ENCODE measurements around the gene CHCHD10. TPM values are rescaled to one million over a fixed set of nuclear protein-coding genes. Genes with fewer than 3 reads are reported as not detected.

CHCHD10 gene
- total RNA-seq = 10 to 100 TPM; 26.7 to 46.4 (median 32.2) TPM

DNA sequence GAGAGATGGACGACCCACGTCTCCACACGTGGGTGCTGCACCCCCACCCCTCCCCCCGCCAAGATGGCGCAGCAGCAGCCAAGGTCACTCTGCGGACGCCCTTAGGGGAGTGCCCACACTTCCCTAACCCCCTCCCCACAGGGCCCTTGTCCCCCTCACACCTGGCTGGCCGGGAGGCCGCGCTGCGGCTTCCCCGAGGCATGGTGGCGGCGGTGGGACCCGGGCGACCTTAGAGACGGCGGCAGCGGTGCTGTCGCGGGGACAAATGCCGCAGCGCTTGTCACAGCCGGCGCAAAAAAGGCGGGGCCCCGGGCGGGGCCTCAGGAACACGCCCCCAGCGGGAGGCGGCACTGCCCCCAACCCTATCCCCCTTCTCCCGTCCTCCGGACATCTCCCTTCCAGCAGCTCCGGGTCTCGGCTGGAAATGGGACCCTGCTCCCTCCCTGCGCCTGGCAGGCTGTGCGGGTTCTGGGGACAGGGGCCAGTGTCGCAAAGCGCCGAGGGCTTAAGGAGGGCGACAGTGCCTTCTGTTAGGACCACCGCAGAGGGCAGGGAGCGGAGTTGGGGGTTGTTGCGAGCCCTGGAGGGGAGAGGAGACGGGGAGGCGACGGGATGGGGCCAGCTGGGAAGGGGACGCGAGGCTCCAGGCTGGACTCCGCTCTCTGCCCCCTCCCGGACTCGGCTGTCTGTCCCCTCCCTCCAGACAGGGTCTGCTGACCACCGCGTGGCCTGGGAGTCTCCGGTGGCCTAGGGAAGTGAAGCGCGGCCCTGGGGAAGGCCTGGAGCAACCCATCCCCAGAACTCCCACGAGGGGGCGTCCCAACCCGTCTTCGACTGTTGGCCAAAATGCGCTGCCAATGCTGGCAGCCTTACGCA lies at the start of gene CHCHD10:
CHCHD10 (minus strand) TSS at position 300 of the 876 bp plus-strand sequence; CDS start at position 202, 98 bp downstream.
- Histone ChIP-seq H3K4me1 (peaks cover 59% of the 10 kb centered on the region), H3K27me3 (no peaks in the 10 kb centered on the region), H3K4me3 (peak within 1 kb of the TSS; percentile 74), H3K27ac (peak within 1 kb of the TSS; percentile 86), H3K9me3 (no peaks in the 10 kb centered on the region), H3K36me3 (peaks cover 2% of the 10 kb centered on the region)
- TF ChIP-seq CTCF (IDR thresholded peaks at IDR 0.05) (peak; percentile 49 to 81), POLR2AphosphoS5 (IDR thresholded peaks at IDR 0.05) (peak in 1 of 3 donors; percentile 61), EP300 (IDR thresholded peaks at IDR 0.05) (no peak), POLR2A (IDR thresholded peaks at IDR 0.05) (peak in 1 of 2 donors; percentile 50)
- peak; percentile 89 to 90 for DNase-seq (ENCODE audit: low spot score in 2 of 2)
- 13% methylated on average over 6 of the region's 63 CpGs for WGBS

- peaks cover 6% of the 10 kb centered on the region for H3K4me1 ChIP-seq
- H3K4me3 ChIP-seq = no peak overlapping the region
- H3K36me3 ChIP-seq = peaks cover 72% of the 10 kb centered on the region
- TF ChIP-seq POLR2A (IDR thresholded peaks at IDR 0.05) = no peak
- no peak for TF ChIP-seq CTCF (IDR thresholded peaks at IDR 0.05)
- no peak for TF ChIP-seq POLR2AphosphoS5 (IDR thresholded peaks at IDR 0.05)
- TF ChIP-seq EP300 (IDR thresholded peaks at IDR 0.05) = no peak
- DNase-seq (ENCODE audit: low spot score in 2 of 2) = no peak
- H3K9me3 ChIP-seq = no peaks in the 10 kb centered on the region
- no peaks in the 10 kb centered on the region for H3K27me3 ChIP-seq
- WGBS = 98% methylated on average over 5 of the region's 6 CpGs
- H3K27ac ChIP-seq = no peak overlapping the region
These were observed 49.4 kb upstream of the CHCHD10 start for GRCh38 chr22:23817146-23817545.

DNA sequence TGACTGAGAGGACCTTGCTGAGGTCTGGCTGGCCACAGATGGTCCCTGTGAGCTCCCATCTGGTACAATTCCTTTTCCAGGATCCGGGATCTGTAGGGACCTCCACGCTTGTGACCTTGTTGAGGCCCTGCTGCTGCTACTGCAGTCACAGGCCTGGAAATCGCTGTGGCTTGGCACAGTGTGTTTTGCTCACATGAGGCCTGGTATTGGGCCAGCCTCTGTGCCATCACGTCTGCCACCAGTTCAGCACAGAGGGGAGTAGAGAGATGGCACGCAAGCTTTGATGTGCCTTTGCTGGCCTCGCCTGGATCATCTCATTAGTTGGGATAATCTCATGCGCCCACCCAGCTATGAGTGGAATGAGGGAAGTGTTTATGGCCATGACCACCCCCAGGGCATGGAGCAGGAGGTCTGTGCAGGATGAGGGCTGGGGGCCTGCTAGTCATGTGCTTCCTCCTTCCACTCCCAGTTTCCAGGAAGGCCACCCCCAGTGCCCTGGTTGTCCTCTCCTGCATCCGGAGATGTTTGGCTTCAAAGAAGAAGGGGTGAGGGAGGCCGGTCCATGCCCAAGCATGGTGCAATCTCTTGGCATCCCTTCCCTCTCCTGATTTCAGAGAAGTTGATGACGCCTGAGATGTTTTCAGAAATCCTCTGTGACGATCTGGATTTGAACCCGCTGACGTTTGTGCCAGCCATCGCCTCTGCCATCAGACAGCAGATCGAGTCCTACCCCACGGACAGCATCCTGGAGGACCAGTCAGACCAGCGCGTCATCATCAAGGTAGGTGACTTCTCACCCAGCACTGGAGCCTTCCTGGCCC lies 48.6 kb upstream of the CHCHD10 start:
- Histone ChIP-seq H3K4me3 (no peak overlapping the region), H3K27ac (no peak overlapping the region), H3K27me3 (no peaks in the 10 kb centered on the region), H3K36me3 (peaks cover 69% of the 10 kb centered on the region), H3K9me3 (no peaks in the 10 kb centered on the region), H3K4me1 (peaks cover 6% of the 10 kb centered on the region)
- WGBS = 78% methylated on average over 15 of the region's 18 CpGs
- DNase-seq (ENCODE audit: low spot score in 2 of 2) = no peak
- no peak for TF ChIP-seq POLR2A (IDR thresholded peaks at IDR 0.05)
- TF ChIP-seq POLR2AphosphoS5 (IDR thresholded peaks at IDR 0.05) = no peak
- TF ChIP-seq CTCF (IDR thresholded peaks at IDR 0.05) = no peak
- no peak for TF ChIP-seq EP300 (IDR thresholded peaks at IDR 0.05)

DNA sequence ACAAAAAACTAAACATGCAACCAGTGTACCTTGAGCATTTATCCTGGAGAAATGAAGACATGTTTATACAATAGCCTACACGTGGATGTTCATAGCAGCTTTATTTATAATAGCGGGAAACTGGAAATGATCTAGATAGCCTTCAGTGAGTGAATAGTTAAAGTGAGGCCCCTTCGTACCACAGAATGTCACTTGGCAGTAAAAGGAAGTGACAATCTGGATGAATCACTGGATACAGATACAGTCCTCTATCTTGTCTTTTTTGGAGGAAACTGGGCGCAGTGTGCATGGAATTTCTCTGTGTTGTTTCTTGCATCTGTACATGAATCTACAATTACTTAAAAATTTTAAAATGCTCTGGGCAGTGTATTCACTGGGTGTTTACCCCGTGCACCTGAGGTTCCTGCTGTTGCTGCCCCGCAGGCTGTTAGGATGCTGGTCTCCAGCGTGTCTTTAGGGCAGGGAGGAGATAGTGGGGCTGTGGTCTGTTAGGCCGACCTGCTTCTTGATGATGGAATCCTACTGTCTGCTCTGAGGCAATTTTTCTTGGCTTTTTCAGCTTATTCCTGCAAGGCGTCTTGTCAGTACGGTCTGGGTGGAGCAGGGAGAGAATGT lies 47.9 kb upstream of the CHCHD10 start:
- Histone ChIP-seq H3K36me3 (peaks cover 69% of the 10 kb centered on the region), H3K9me3 (no peaks in the 10 kb centered on the region), H3K27me3 (no peaks in the 10 kb centered on the region), H3K4me1 (peaks cover under 1% of the 10 kb centered on the region), H3K4me3 (no peak overlapping the region), H3K27ac (no peak overlapping the region)
- no peak for TF ChIP-seq POLR2A (IDR thresholded peaks at IDR 0.05)
- TF ChIP-seq POLR2AphosphoS5 (IDR thresholded peaks at IDR 0.05) = no peak
- TF ChIP-seq CTCF (IDR thresholded peaks at IDR 0.05) = no peak
- no peak for TF ChIP-seq EP300 (IDR thresholded peaks at IDR 0.05)
- DNase-seq (ENCODE audit: low spot score in 2 of 2) = no peak
- WGBS = 81% methylated on average over 9 of the region's 10 CpGs
